T-helper 1 cell treated with Interleukin-12 subunit alpha and Interleukin-12 subunit beta and Interleukin-4 antibody, amounts not matched to agents 30 ng/mL and 1 ng/mL, for 36 hours (primary cell): ENCODE data around the gene SYK. TPM values are rescaled to one million over a fixed set of nuclear protein-coding genes. Genes with fewer than 3 reads are reported as not detected.

Experiments
- intact Hi-C: fragments of 100-400 bp; cut with micrococcal nuclease; formaldehyde crosslinking; loops from one replicate; pipeline ENCODE4 v1.15.1; 2024
- total RNA-seq: library from RNA; stranded (reverse); gene quantifications from 2 replicates; pipeline ENCODE4 v1.2.3, GENCODE V29; 2022

Gene SYK
- total RNA-seq, 1 donor from 2014 or later = 0.42 TPM

- intact Hi-C loops = no loop called here
These were observed 45.3 kb downstream of the SYK start for GRCh38 chr9:90846770-90847419.

- intact Hi-C loops = no loop called here
These were observed 46.4 kb downstream of the SYK start for GRCh38 chr9:90847971-90848370.

- intact Hi-C loops = no loop called here
These were observed 47.2 kb downstream of the SYK start for GRCh38 chr9:90848866-90849265.

GRCh38 chr9:90851444-90851843, 49.8 kb downstream of the SYK start:
- intact Hi-C loops = no loop called here

- intact Hi-C loops = no loop called here
These were observed 52.3 kb downstream of the SYK start for GRCh38 chr9:90853945-90854344.

- intact Hi-C loops = no loop called here
These were observed 53.1 kb downstream of the SYK start for GRCh38 chr9:90854637-90855175.

- intact Hi-C loops = no loop called here
These were observed 53.7 kb downstream of the SYK start for GRCh38 chr9:90855208-90855902.

- intact Hi-C loops = no loop called here
These were observed 55.5 kb downstream of the SYK start for GRCh38 chr9:90857091-90857490.

GRCh38 chr9:90857855-90858254, 56.2 kb downstream of the SYK start:
- intact Hi-C loops = no loop called here

- intact Hi-C loops = no loop called here
These were observed 56.9 kb downstream of the SYK start for GRCh38 chr9:90858457-90858901.

- intact Hi-C loops = no loop called here
These were observed 58.8 kb downstream of the SYK start for GRCh38 chr9:90860382-90860781.

GRCh38 chr9:90860826-90861225, 59.2 kb downstream of the SYK start:
- intact Hi-C loops = no loop called here

GRCh38 chr9:90861380-90861779, 59.8 kb downstream of the SYK start:
- intact Hi-C loops = no loop called here

GRCh38 chr9:90861826-90862740, 60.5 kb downstream of the SYK start:
- intact Hi-C loops = no loop called here

GRCh38 chr9:90864779-90865178, 63.2 kb downstream of the SYK start:
- intact Hi-C loops = no loop called here

GRCh38 chr9:90867101-90867500, 65.5 kb downstream of the SYK start:
- intact Hi-C loops = no loop called here

- intact Hi-C loops = no loop called here
These were observed 66.9 kb downstream of the SYK start for GRCh38 chr9:90868555-90868954.

- intact Hi-C loops = no loop called here
These were observed 67.7 kb downstream of the SYK start for GRCh38 chr9:90869361-90869760.

- intact Hi-C loops = loop anchor here (1.0 to 2.0 kb wide), 5 partner anchors 115 to 1294 kb away; no protein-coding TSS in a partner anchor
These were observed 69.2 kb downstream of the SYK start for GRCh38 chr9:90870621-90871326.

GRCh38 chr9:90871327-90871935, 69.8 kb downstream of the SYK start:
- intact Hi-C loops = loop anchor here (1.0 to 2.0 kb wide), 5 partner anchors 116 to 1295 kb away; no protein-coding TSS in a partner anchor
